ENCODE results near the gene ABCF1. TPM values are rescaled to one million over a fixed set of nuclear protein-coding genes. Genes with fewer than 3 reads are reported as not detected.

Gene ABCF1
- total RNA-seq, 1 donor from 2014 or later = 57.2 TPM

GRCh38 chr6:30568245-30568644 is 3.0 kb upstream of the ABCF1 start:
- no peak for DNase-seq (ENCODE audit: low spot score)
- peaks cover 37% of the 10 kb centered on the region for H3K4me1 Mint-ChIP-seq (ENCODE audit: unreplicated experiment)
- peak overlapping the region; percentile 66 for H3K4me3 Mint-ChIP-seq (ENCODE audit: unreplicated experiment)
- no peak overlapping the region for H3K27ac Mint-ChIP-seq (ENCODE audit: unreplicated experiment)
- no peaks in the 10 kb centered on the region for H3K9me3 Mint-ChIP-seq (ENCODE audit: unreplicated experiment)
- TF ChIP-seq CTCF (IDR thresholded peaks at IDR 0.05; ENCODE audit: unreplicated experiment) = no peak
- H3K27me3 Mint-ChIP-seq (ENCODE audit: unreplicated experiment) = peaks cover 17% of the 10 kb centered on the region
- peaks cover 11% of the 10 kb centered on the region for H3K36me3 Mint-ChIP-seq (ENCODE audit: low read depth, unreplicated experiment)

GRCh38 chr6:30570263-30570662 is 979 bp upstream of the ABCF1 start:
- no peak for DNase-seq (ENCODE audit: low spot score)
- Mint-ChIP-seq H3K36me3 (ENCODE audit: low read depth, unreplicated experiment) (peaks cover 4% of the 10 kb centered on the region), H3K4me1 (ENCODE audit: unreplicated experiment) (peaks cover 43% of the 10 kb centered on the region), H3K27me3 (ENCODE audit: unreplicated experiment) (peaks cover 17% of the 10 kb centered on the region), H3K9me3 (ENCODE audit: unreplicated experiment) (no peaks in the 10 kb centered on the region), H3K27ac (ENCODE audit: unreplicated experiment) (no peak overlapping the region), H3K4me3 (ENCODE audit: unreplicated experiment) (peak overlapping the region; percentile 95)
- no peak for TF ChIP-seq CTCF (IDR thresholded peaks at IDR 0.05; ENCODE audit: unreplicated experiment)

GRCh38 chr6:30570740-30571074 is 535 bp upstream of the ABCF1 start:
- TF ChIP-seq CTCF (IDR thresholded peaks at IDR 0.05; ENCODE audit: unreplicated experiment) = no peak
- Mint-ChIP-seq H3K36me3 (ENCODE audit: low read depth, unreplicated experiment) (peaks cover 4% of the 10 kb centered on the region), H3K4me3 (ENCODE audit: unreplicated experiment) (peak overlapping the region; percentile 95), H3K27ac (ENCODE audit: unreplicated experiment) (peak overlapping the region; percentile 94), H3K27me3 (ENCODE audit: unreplicated experiment) (peaks cover 18% of the 10 kb centered on the region), H3K4me1 (ENCODE audit: unreplicated experiment) (peaks cover 43% of the 10 kb centered on the region), H3K9me3 (ENCODE audit: unreplicated experiment) (no peaks in the 10 kb centered on the region)
- DNase-seq (ENCODE audit: low spot score) = no peak

GRCh38 chr6:30571762-30572082 is 480 bp downstream of the ABCF1 start:
- H3K27ac Mint-ChIP-seq (ENCODE audit: unreplicated experiment) = peak overlapping the region; percentile 99
- no peak for DNase-seq (ENCODE audit: low spot score)
- TF ChIP-seq CTCF (IDR thresholded peaks at IDR 0.05; ENCODE audit: unreplicated experiment) = no peak
- peaks cover 20% of the 10 kb centered on the region for H3K27me3 Mint-ChIP-seq (ENCODE audit: unreplicated experiment)
- peak overlapping the region; percentile 95 for H3K4me3 Mint-ChIP-seq (ENCODE audit: unreplicated experiment)
- H3K9me3 Mint-ChIP-seq (ENCODE audit: unreplicated experiment) = no peaks in the 10 kb centered on the region
- peaks cover 43% of the 10 kb centered on the region for H3K4me1 Mint-ChIP-seq (ENCODE audit: unreplicated experiment)
- H3K36me3 Mint-ChIP-seq (ENCODE audit: low read depth, unreplicated experiment) = peaks cover 9% of the 10 kb centered on the region

GRCh38 chr6:30572148-30572547 is 906 bp downstream of the ABCF1 start:
- peaks cover 10% of the 10 kb centered on the region for H3K36me3 Mint-ChIP-seq (ENCODE audit: low read depth, unreplicated experiment)
- H3K4me1 Mint-ChIP-seq (ENCODE audit: unreplicated experiment) = peaks cover 43% of the 10 kb centered on the region
- no peak for DNase-seq (ENCODE audit: low spot score)
- H3K27ac Mint-ChIP-seq (ENCODE audit: unreplicated experiment) = peak overlapping the region; percentile 99
- H3K9me3 Mint-ChIP-seq (ENCODE audit: unreplicated experiment) = no peaks in the 10 kb centered on the region
- no peak for TF ChIP-seq CTCF (IDR thresholded peaks at IDR 0.05; ENCODE audit: unreplicated experiment)
- peak overlapping the region; percentile 95 for H3K4me3 Mint-ChIP-seq (ENCODE audit: unreplicated experiment)
- peaks cover 22% of the 10 kb centered on the region for H3K27me3 Mint-ChIP-seq (ENCODE audit: unreplicated experiment)

Data from endothelial cell (in vitro differentiated cells).